ENCODE measurements around the gene PAXIP1.

The PAXIP1 gene

DNA sequence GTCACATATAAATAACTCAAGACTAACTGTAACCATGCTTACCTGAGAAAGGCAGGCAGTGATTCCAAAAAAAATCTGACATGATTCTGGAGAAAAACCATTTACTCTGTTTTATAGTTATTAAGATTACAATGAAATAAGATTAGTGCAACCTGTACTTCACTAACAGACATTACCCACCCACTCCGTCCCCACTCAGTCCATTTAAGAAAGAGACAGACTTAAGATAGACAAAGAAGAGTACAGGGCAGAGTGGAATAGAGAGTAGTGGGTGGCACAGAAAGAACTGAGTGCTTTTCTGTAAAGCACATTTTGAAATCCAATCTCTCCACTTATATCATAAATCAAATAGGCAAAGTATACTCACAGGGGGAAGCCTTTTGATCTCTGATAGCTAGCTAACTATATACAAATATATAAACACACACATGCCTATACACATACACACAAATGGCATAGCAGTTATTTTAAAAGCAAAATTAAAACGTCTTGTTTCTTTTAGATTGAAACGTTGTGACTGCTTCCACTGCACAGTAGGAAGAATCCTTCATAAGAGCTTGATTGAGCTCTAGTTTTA is 11.9 kb downstream of the PAXIP1 start:
- no peak for DNase-seq

- DNase-seq: no peak
These were observed 15.4 kb downstream of the PAXIP1 start for GRCh38 chr7:154987571-154987970.

- no peak for DNase-seq
These were observed 16.6 kb downstream of the PAXIP1 start for GRCh38 chr7:154986200-154986945.

- no peak for DNase-seq
These were observed 17.7 kb downstream of the PAXIP1 start for GRCh38 chr7:154985230-154985629.

- no peak for DNase-seq
These were observed 18.2 kb downstream of the PAXIP1 start for GRCh38 chr7:154984601-154985188.

DNA sequence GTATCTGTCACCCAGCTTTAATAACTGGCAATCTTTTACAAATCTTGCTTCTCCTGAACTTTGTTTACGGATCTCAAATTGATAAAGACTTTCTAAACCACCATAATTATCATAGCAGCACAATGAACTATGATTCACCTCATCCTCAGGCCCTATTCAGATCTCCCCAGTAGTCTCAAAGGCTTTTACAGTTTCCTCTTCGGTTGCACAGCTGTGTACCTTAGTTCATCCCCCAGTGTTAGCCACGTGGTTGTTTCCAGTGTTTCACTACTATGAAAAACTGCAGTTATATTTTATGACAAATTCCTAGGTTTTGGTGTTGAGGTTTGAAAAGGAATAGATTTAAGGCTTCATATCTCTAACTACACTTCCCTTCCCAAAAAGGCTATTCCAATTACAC is 24.9 kb downstream of the PAXIP1 start:
- peak; percentile 48 for DNase-seq

- DNase-seq: no peak
These were observed 25.7 kb downstream of the PAXIP1 start for GRCh38 chr7:154977250-154977649.

- DNase-seq: no peak
These were observed 26.1 kb downstream of the PAXIP1 start for GRCh38 chr7:154976844-154977243.

DNA sequence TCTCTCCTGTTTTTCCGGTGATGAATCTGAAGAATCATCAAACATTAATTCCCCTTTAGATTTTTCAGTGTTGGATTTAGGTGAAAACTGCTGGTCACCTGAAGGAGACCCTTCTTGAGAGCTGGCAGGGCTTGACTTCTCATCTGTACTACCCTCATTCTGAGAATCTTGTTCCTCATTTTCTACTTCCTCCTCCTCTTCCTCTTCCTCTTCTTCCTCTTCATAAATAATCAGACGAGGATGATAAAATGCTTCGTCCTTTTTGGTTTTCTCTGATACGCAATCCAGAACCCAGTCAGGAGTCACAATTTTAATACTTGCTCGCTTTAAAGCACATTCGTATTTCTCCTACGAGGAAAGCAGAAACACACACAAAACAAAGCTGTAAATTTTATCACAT is 26.9 kb downstream of the PAXIP1 start:
- DNase-seq: peak; percentile 45

GRCh38 chr7:154973381-154973780 is 29.5 kb downstream of the PAXIP1 start:
- DNase-seq: no peak

- no peak for DNase-seq
These were observed 34.5 kb downstream of the PAXIP1 start for GRCh38 chr7:154968336-154969001.

- DNase-seq: no peak
These were observed 35.4 kb downstream of the PAXIP1 start for GRCh38 chr7:154967401-154967955.

DNA sequence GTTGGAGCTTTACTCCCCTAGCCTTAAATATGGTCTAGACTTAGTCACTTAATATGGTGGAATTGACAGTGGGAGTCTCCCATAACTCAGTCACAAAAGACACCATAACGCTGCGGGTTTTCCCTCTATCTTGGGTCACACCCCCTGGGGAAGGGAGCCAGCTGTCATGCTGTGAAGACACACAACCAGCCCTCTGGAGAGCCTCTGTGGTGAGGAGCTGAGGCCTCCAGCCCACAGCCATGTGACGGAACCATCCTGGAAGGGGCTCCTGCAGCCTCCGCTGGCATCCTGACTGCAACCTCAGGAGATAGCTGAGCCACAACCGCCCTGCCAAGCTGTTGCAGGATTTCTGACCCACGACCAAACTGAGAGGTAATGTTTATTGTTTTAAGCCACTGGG is 37.9 kb downstream of the PAXIP1 start:
- DNase-seq: no peak

- DNase-seq: no peak
These were observed 42.7 kb downstream of the PAXIP1 start for GRCh38 chr7:154960063-154960790.

DNA sequence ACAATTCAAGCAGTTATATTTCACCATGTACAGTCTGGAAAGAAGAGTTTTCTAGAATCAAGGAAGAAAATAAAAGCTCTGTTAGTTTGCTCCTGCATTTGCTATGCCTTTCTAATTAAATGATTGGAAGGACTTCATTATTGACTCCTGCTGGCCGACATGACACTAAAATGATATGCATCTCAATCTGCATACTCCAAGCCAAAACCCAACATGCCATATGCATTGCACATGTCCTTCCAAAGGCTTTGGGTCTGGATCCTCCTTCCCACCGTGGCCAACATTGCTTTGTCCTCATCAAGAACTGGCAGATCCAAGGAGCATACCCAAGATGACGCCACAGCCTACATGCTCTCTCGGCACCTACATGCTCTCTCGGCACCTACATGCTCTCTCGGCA is 46.5 kb downstream of the PAXIP1 start:
- DNase-seq: no peak

DNA sequence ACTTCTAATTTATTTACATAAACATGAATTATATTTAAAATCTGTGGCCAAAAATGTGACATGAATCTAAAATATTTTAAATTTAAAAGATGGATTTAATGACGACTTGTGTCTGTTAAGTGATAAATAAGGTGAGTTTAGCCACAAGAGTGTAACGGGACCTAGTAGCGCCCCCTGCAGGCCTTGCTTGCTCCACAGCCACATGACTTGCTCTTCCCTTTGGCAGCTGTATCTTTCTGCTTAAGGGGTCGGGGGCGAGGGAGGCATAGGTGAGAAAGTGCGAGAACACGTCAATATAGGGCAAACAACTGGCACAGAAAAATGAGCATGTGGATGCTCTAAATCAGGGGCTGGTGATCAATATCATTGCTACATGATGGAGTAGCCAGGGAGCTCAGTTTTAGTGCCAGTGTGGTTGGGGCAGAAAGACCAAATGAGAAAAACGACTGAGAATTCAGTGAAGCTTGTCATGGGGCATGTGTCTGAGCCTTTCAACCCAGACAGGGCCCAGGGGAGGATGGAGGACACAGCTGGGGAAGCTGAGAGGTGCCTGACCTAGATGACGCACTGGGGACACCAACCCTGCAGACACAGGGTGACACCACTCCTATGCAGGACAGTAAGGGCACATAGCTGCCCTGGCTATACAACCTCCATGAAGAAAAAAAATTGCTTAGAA is 49.8 kb downstream of the PAXIP1 start:
- no peak for DNase-seq

DNA sequence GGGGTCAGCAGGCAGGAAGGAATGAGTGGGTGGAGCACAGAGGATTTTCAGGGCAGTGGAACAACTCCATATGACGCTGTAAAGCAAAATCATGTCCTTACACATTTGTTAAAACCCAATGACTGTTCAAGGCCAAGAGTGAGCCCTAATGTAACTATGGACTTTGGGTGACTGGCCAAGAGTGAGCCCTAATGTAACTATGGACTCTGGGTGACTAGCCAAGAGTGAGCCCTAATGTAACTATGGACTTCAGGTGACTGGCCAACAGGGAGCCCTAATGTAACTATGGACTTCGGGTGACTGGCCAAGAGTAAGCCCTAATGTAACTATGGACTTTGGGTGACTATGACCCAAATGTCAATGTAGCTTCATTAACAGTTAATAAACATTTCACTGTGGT is 52.0 kb downstream of the PAXIP1 start:
- no peak for DNase-seq

DNA sequence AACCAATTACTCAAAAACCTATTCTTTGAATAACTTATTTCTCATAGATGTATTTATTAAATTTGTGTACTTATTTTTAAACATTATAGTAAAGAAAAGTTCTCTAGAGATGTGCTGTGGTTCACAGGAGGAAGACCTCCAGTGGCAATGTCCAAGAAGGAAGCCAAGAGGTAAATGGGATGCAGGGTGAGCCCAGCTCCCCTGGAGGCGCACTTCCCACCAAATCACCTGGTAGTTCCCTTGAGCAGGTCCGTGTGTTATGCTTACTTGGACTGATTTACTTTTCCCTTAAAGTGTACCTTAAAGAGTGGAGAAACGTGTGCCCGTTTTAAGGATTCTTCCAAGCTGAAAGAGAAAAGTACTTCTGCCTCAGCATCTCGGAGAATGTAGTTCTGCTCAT is 55.3 kb downstream of the PAXIP1 start:
- DNase-seq: no peak

GRCh38 chr7:154946166-154946565 is 56.8 kb downstream of the PAXIP1 start:
- no peak for DNase-seq

DNA sequence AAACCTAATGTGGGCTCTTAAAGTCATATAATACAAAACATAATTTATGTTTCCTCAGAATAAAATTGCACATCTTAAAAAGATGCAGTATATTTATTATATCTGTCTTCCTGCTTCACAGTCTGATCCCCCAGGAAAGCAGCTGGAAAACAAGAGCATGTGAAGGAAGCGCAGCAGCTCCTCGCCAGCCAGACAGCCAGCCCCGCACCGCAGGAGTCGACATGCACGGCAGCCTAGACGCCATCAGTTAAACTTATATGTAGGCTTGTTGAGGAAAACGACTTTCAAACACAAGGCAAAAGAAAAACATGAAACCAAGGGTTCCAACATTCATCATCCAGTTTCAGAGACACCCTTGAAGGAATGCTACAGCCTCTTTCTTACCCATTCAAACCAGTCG is 59.0 kb downstream of the PAXIP1 start:
- DNase-seq: no peak

- no peak for DNase-seq
These were observed 60.2 kb downstream of the PAXIP1 start for GRCh38 chr7:154942691-154943090.

GRCh38 chr7:154937837-154938236 is 65.1 kb downstream of the PAXIP1 start:
- no peak for DNase-seq
